Ishikawa (cell line): ENCODE results near the gene REXO1.

Experiments
- CEBPB ChIP-seq: IDR thresholded peaks from 2 replicates; pipeline ENCODE4 v1.6.1; 2012
- CREB1 ChIP-seq: IDR thresholded peaks from 2 replicates; pipeline ENCODE4 v1.6.1; 2012; ENCODE audit warnings: low read depth
- EGR1 ChIP-seq: IDR thresholded peaks from 2 replicates; pipeline ENCODE4 v1.6.1; 2012
- EP300 ChIP-seq: IDR thresholded peaks from 2 replicates; pipeline ENCODE4 v1.6.1; 2012; ENCODE audit warnings: borderline replicate concordance
- FOXM1 ChIP-seq: IDR thresholded peaks from 2 replicates; pipeline ENCODE4 v1.6.1; 2012; ENCODE audit warnings: low read depth, borderline replicate concordance
- MAX ChIP-seq: IDR thresholded peaks from 2 replicates; pipeline ENCODE4 v1.6.1; 2012
- NFIC ChIP-seq: IDR thresholded peaks from 2 replicates; pipeline ENCODE4 v1.6.1; 2012
- RAD21 ChIP-seq: IDR thresholded peaks from 2 replicates; pipeline ENCODE4 v1.6.1; 2012; ENCODE audit warnings: low read depth
- REST ChIP-seq: IDR thresholded peaks from 2 replicates; pipeline ENCODE4 v1.6.1; 2012; ENCODE audit warnings: low read depth, mild to moderate bottlenecking
- TAF1 ChIP-seq: IDR thresholded peaks from 2 replicates; pipeline ENCODE4 v1.6.1; 2012; ENCODE audit warnings: low read depth, mild to moderate bottlenecking
- TEAD4 ChIP-seq: IDR thresholded peaks from 2 replicates; pipeline ENCODE4 v1.6.1; 2012
- USF1 ChIP-seq: IDR thresholded peaks from 2 replicates; pipeline ENCODE4 v1.6.1; 2012
- YY1 ChIP-seq: IDR thresholded peaks from 2 replicates; pipeline ENCODE4 v1.6.1; 2012; ENCODE audit warnings: low read depth
- ZBTB7A ChIP-seq: IDR thresholded peaks from 2 replicates; pipeline ENCODE4 v1.6.1; 2012; ENCODE audit warnings: low read depth

REXO1 gene

DNA sequence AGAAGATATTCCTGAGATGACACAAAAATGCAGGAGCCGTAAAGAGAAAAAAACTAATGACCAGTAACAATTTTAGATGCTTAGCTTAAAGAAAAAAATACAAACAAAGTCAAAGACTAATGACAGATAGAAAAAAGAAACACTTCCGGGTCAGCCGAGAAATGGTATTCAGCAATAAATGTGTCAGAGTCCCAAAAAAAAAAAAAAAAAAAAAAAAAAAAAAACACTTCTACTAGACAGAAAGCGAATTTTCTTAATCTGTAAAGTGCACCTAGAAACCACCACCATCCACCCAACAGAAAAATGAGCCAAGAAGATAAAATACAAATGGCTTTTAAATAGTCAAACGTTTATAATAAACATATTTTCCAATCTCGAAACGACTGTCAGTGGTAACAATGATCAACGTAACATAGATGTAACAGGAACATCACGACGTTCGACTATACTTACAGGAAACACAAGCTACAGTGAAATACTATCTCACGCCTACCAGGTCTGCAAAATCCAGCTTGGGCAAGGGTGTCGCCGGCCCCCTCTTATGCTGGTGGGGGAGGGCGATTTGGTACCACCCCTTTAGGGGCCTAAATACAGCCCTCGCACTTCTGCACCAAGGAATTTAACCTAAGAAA is 26.4 kb upstream of the REXO1 start:
- TF ChIP-seq FOXM1 (no peak), TEAD4 (no peak), TAF1 (no peak), EP300 (no peak), EGR1 (no peak), RAD21 (no peak), CEBPB (no peak), USF1 (no peak), CREB1 (no peak), ZBTB7A (no peak), REST (no peak), NFIC (no peak), YY1 (no peak), MAX (no peak)

- TF ChIP-seq REST, result no peak
- no peak for TF ChIP-seq TEAD4
- TF ChIP-seq CREB1, result no peak
- TF ChIP-seq USF1, result no peak
- TF ChIP-seq CEBPB, result no peak
- TF ChIP-seq ZBTB7A, result no peak
- TF ChIP-seq RAD21, result no peak
- no peak for TF ChIP-seq YY1
- no peak for TF ChIP-seq EGR1
- no peak for TF ChIP-seq FOXM1
Measured at GRCh38 chr19:1873524-1874473, 25.5 kb upstream of the REXO1 start.

GRCh38 chr19:1872807-1873523 is 24.7 kb upstream of the REXO1 start:
- no peak for TF ChIP-seq NFIC
- TF ChIP-seq CEBPB, result no peak

DNA sequence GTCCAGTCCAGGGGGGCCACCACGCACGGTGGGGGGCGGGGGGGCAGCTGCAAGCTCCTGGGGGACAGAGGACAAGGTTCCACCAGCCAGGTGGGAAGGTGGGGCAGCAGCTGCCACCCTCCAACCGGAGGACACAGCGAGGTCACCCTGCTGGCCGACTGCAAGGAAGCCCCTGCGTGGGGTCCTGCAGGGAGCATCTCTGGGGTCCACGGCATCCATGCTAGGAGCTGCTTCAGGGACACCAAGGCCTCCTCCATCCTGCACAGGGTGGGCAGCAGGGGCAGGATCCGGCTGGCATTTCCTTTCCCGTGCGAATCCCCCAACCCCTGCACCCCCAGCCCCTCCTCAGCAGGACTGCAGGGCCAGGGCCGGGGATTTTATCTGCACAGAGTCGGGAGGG is 23.3 kb upstream of the REXO1 start:
- TF ChIP-seq TEAD4 (no peak), RAD21 (no peak), USF1 (no peak), EP300 (no peak), MAX (no peak)

- TF ChIP-seq FOXM1, result no peak
- no peak for TF ChIP-seq MAX
- TF ChIP-seq REST, result no peak
Measured at GRCh38 chr19:1871140-1871597, 22.9 kb upstream of the REXO1 start.
